ENCODE results near the gene SFRP4. TPM values are rescaled to one million over a fixed set of nuclear protein-coding genes. Genes with fewer than 3 reads are reported as not detected.
"Not testable (repeated sequence)": the region's sequence is repeated elsewhere in the genome, so short reads cannot be mapped to it uniquely, and the experiment has no call there.

SFRP4 gene
- total RNA-seq (not detected), polyA plus RNA-seq (not detected)

GRCh38 chr7:37916673-37917660, at the start of gene SFRP4:
Gene SFRP4, minus strand, starts transcription at chr7:37916817. Its CDS starts 280 bp downstream, at chr7:37916537.
- Mint-ChIP-seq H3K9me3 (peaks cover 0 to 4% (median 0%) of the 10 kb centered on the region in 7 donors), H3K4me3 (peak within 1 kb of the TSS in 1 of 4 donors; percentile 46), H3K27ac (no peak within 1 kb of the TSS), H3K27me3 (peaks cover 57% of the 10 kb centered on the region), H3K4me1 (peaks cover 0 to 16% (median 8%) of the 10 kb centered on the region in 4 donors), H3K36me3 (no peaks in the 10 kb centered on the region)
- H3K4me1 ChIP-seq (ENCODE audit: control insufficient read depth, insufficient read depth, low read length, poor library complexity, severe bottlenecking) = peaks cover 6% of the 10 kb centered on the region
- ATAC-seq (ENCODE audit: low read depth in 2 of 2) (no peak), DNase-seq (peak in 1 of 3 donors; percentile 4)
- no peaks in the 10 kb centered on the region for H3K36me3 ChIP-seq (ENCODE audit: control insufficient read depth, insufficient read depth, low read length)
- no peak within 1 kb of the TSS for H3K27ac ChIP-seq (ENCODE audit: insufficient read depth, low read length, poor library complexity, severe bottlenecking)
- H3K9me3 ChIP-seq (ENCODE audit: control insufficient read depth in 2 of 2, low read length in 2 of 2) = no peaks in the 10 kb centered on the region
- peaks cover 18% of the 10 kb centered on the region for H3K27me3 ChIP-seq (ENCODE audit: control insufficient read depth, insufficient read depth, low read length)
- H3K4me3 ChIP-seq (ENCODE audit: low read depth, low read length) = no peak within 1 kb of the TSS

GRCh38 chr7:37964196-37964595, 47.6 kb upstream of the SFRP4 start:
- Histone ChIP-seq H3K9me3 (ENCODE audit: control insufficient read depth in 2 of 2, low read length in 2 of 2) (no peaks in the 10 kb centered on the region), H3K4me3 (ENCODE audit: low read depth, low read length) (no peak overlapping the region), H3K36me3 (ENCODE audit: control insufficient read depth, insufficient read depth, low read length) (no peaks in the 10 kb centered on the region), H3K27me3 (ENCODE audit: control insufficient read depth, insufficient read depth, low read length) (no peaks in the 10 kb centered on the region), H3K4me1 (ENCODE audit: control insufficient read depth, insufficient read depth, low read length, poor library complexity, severe bottlenecking) (no peaks in the 10 kb centered on the region), H3K27ac (ENCODE audit: insufficient read depth, low read length, poor library complexity, severe bottlenecking) (no peak overlapping the region)
- no peaks in the 10 kb centered on the region for H3K4me1 Mint-ChIP-seq
- no peak overlapping the region for H3K4me3 Mint-ChIP-seq
- no peaks in the 10 kb centered on the region for H3K36me3 Mint-ChIP-seq
- no peaks in the 10 kb centered on the region for H3K9me3 Mint-ChIP-seq
- H3K27me3 Mint-ChIP-seq = no peaks in the 10 kb centered on the region
- no peak for DNase-seq
- ATAC-seq (ENCODE audit: low read depth in 2 of 2) = no peak
- no peak overlapping the region for H3K27ac Mint-ChIP-seq

GRCh38 chr7:37961251-37961650, 44.6 kb upstream of the SFRP4 start:
- H3K27ac Mint-ChIP-seq = no peak overlapping the region

GRCh38 chr7:37960483-37960882, 43.9 kb upstream of the SFRP4 start:
- Histone ChIP-seq H3K9me3 (ENCODE audit: control insufficient read depth in 2 of 2, low read length in 2 of 2) (no peaks in the 10 kb centered on the region), H3K27ac (ENCODE audit: insufficient read depth, low read length, poor library complexity, severe bottlenecking) (no peak overlapping the region), H3K4me1 (ENCODE audit: control insufficient read depth, insufficient read depth, low read length, poor library complexity, severe bottlenecking) (no peaks in the 10 kb centered on the region), H3K27me3 (ENCODE audit: control insufficient read depth, insufficient read depth, low read length) (no peaks in the 10 kb centered on the region), H3K4me3 (ENCODE audit: low read depth, low read length) (no peak overlapping the region), H3K36me3 (ENCODE audit: control insufficient read depth, insufficient read depth, low read length) (no peaks in the 10 kb centered on the region)
- no peak overlapping the region for H3K27ac Mint-ChIP-seq
- no peak for ATAC-seq (ENCODE audit: low read depth in 2 of 2)
- no peaks in the 10 kb centered on the region for H3K36me3 Mint-ChIP-seq
- peaks cover 0 to 3% (median 0%) of the 10 kb centered on the region in 7 donors for H3K9me3 Mint-ChIP-seq
- no peaks in the 10 kb centered on the region for H3K27me3 Mint-ChIP-seq
- H3K4me1 Mint-ChIP-seq = no peaks in the 10 kb centered on the region
- no peak overlapping the region for H3K4me3 Mint-ChIP-seq
- no peak for DNase-seq

More at GRCh38 chr7:37961251-37961650, 44.6 kb upstream of the SFRP4 start:
- Mint-ChIP-seq H3K27me3 (no peaks in the 10 kb centered on the region), H3K4me1 (no peaks in the 10 kb centered on the region), H3K4me3 (no peak overlapping the region), H3K36me3 (no peaks in the 10 kb centered on the region), H3K9me3 (peaks cover 0 to 3% (median 0%) of the 10 kb centered on the region in 7 donors)
- no peaks in the 10 kb centered on the region for H3K36me3 ChIP-seq (ENCODE audit: control insufficient read depth, insufficient read depth, low read length)
- DNase-seq (no peak), ATAC-seq (ENCODE audit: low read depth in 2 of 2) (no peak)
- no peaks in the 10 kb centered on the region for H3K9me3 ChIP-seq (ENCODE audit: control insufficient read depth in 2 of 2, low read length in 2 of 2)
- H3K27me3 ChIP-seq (ENCODE audit: control insufficient read depth, insufficient read depth, low read length) = no peaks in the 10 kb centered on the region
- no peak overlapping the region for H3K4me3 ChIP-seq (ENCODE audit: low read depth, low read length)
- H3K4me1 ChIP-seq (ENCODE audit: control insufficient read depth, insufficient read depth, low read length, poor library complexity, severe bottlenecking) = no peaks in the 10 kb centered on the region
- no peak overlapping the region for H3K27ac ChIP-seq (ENCODE audit: insufficient read depth, low read length, poor library complexity, severe bottlenecking)

GRCh38 chr7:37957221-37957970, 40.8 kb upstream of the SFRP4 start:
- Histone ChIP-seq H3K4me1 (ENCODE audit: control insufficient read depth, insufficient read depth, low read length, poor library complexity, severe bottlenecking) (no peaks in the 10 kb centered on the region), H3K27me3 (ENCODE audit: control insufficient read depth, insufficient read depth, low read length) (no peaks in the 10 kb centered on the region), H3K27ac (ENCODE audit: insufficient read depth, low read length, poor library complexity, severe bottlenecking) (no peak overlapping the region), H3K4me3 (ENCODE audit: low read depth, low read length) (no peak overlapping the region), H3K36me3 (ENCODE audit: control insufficient read depth, insufficient read depth, low read length) (no peaks in the 10 kb centered on the region), H3K9me3 (ENCODE audit: control insufficient read depth in 2 of 2, low read length in 2 of 2) (no peaks in the 10 kb centered on the region)
- H3K27ac Mint-ChIP-seq = no peak overlapping the region
- no peaks in the 10 kb centered on the region for H3K27me3 Mint-ChIP-seq
- no peaks in the 10 kb centered on the region for H3K36me3 Mint-ChIP-seq
- DNase-seq (no peak), ATAC-seq (ENCODE audit: low read depth in 2 of 2) (no peak)
- peaks cover 0 to 3% (median 0%) of the 10 kb centered on the region in 7 donors for H3K9me3 Mint-ChIP-seq
- H3K4me1 Mint-ChIP-seq = no peaks in the 10 kb centered on the region
- no peak overlapping the region for H3K4me3 Mint-ChIP-seq

- ATAC-seq (ENCODE audit: low read depth in 2 of 2) (no peak), DNase-seq (no peak)
- Mint-ChIP-seq H3K4me1 (no peaks in the 10 kb centered on the region), H3K4me3 (no peak overlapping the region), H3K36me3 (no peaks in the 10 kb centered on the region), H3K27ac (no peak overlapping the region), H3K27me3 (no peaks in the 10 kb centered on the region), H3K9me3 (peaks cover 0 to 3% (median 0%) of the 10 kb centered on the region in 7 donors)
- no peaks in the 10 kb centered on the region for H3K9me3 ChIP-seq (ENCODE audit: control insufficient read depth in 2 of 2, low read length in 2 of 2)
- no peak overlapping the region for H3K4me3 ChIP-seq (ENCODE audit: low read depth, low read length)
- H3K27ac ChIP-seq (ENCODE audit: insufficient read depth, low read length, poor library complexity, severe bottlenecking) = no peak overlapping the region
- no peaks in the 10 kb centered on the region for H3K36me3 ChIP-seq (ENCODE audit: control insufficient read depth, insufficient read depth, low read length)
- no peaks in the 10 kb centered on the region for H3K27me3 ChIP-seq (ENCODE audit: control insufficient read depth, insufficient read depth, low read length)
- H3K4me1 ChIP-seq (ENCODE audit: control insufficient read depth, insufficient read depth, low read length, poor library complexity, severe bottlenecking) = no peaks in the 10 kb centered on the region
These were observed 40.2 kb upstream of the SFRP4 start for GRCh38 chr7:37956791-37957190.

GRCh38 chr7:37954217-37954616, 37.6 kb upstream of the SFRP4 start:
- H3K27me3 Mint-ChIP-seq; H3K4me3 ChIP-seq (ENCODE audit: low read depth, low read length); H3K36me3 Mint-ChIP-seq; H3K27ac ChIP-seq (ENCODE audit: insufficient read depth, low read length, poor library complexity, severe bottlenecking); H3K36me3 ChIP-seq (ENCODE audit: control insufficient read depth, insufficient read depth, low read length); H3K4me1 ChIP-seq (ENCODE audit: control insufficient read depth, insufficient read depth, low read length, poor library complexity, severe bottlenecking); H3K27me3 ChIP-seq (ENCODE audit: control insufficient read depth, insufficient read depth, low read length); H3K4me3 Mint-ChIP-seq; ATAC-seq (ENCODE audit: low read depth in 2 of 2); DNase-seq; H3K9me3 ChIP-seq (ENCODE audit: control insufficient read depth in 2 of 2, low read length in 2 of 2); H3K27ac Mint-ChIP-seq; H3K9me3 Mint-ChIP-seq; H3K4me1 Mint-ChIP-seq: not testable (repeated sequence)

Measured in CD4-positive, CD25-positive, alpha-beta regulatory T cell (primary cell).